ENCODE data around the gene ADGRG1. TPM values are rescaled to one million over a fixed set of nuclear protein-coding genes. Genes with fewer than 3 reads are reported as not detected.

Gene ADGRG1
- total and polyA plus RNA-seq, 2 donors (not counting 1 experiment from before 2014, with no cell fraction given), result 0.20 to 0.61 TPM

GRCh38 chr16:57623251-57624043 is 5.0 kb upstream of the ADGRG1 start:
- Histone ChIP-seq H3K4me1 (ENCODE audit: control insufficient read depth in 2 of 2, insufficient read depth in 2 of 2, low read length in 2 of 2) (no peaks in the 10 kb centered on the region), H3K9me3 (ENCODE audit: control extremely low read depth in 1 of 3, control insufficient read depth in 2 of 3, insufficient read depth in 1 of 3, low read length in 2 of 3) (peaks cover 0 to under 1% (median 0%) of the 10 kb centered on the region in 3 donors), H3K27ac (ENCODE audit: low read length in 2 of 2) (no peak overlapping the region), H3K36me3 (replicated peaks in 1 of 2; ENCODE audit: control extremely low read depth in 1 of 2, control insufficient read depth in 1 of 2, extremely low read depth in 1 of 2, insufficient read depth in 2 of 2, low read length in 1 of 2) (no peaks in the 10 kb centered on the region), H3K9ac (ENCODE audit: low read length) (no peak overlapping the region), H2AFZ (ENCODE audit: insufficient read depth, low read depth, low read length, poor library complexity, severe bottlenecking) (no peak overlapping the region), H3K79me2 (ENCODE audit: control insufficient read depth, insufficient read depth, low read length) (no peaks in the 10 kb centered on the region), H4K20me1 (ENCODE audit: control insufficient read depth, insufficient read depth, low read length, poor library complexity, severe bottlenecking) (no peaks in the 10 kb centered on the region), H3K4me2 (replicated peaks; ENCODE audit: low read depth, low read length, poor library complexity, severe bottlenecking) (no peak overlapping the region), H3K27me3 (replicated peaks in 1 of 4; ENCODE audit: control extremely low read depth in 1 of 4, control insufficient read depth in 3 of 4, insufficient read depth in 4 of 4, low read length in 3 of 4) (peaks cover 0 to 12% (median 2%) of the 10 kb centered on the region in 4 experiments), H3K4me3 (ENCODE audit: control extremely low read depth in 1 of 5, extremely low read depth in 1 of 5, insufficient read depth in 1 of 5, low read depth in 2 of 5, low read length in 4 of 5) (no peak overlapping the region)
- no peak for TF ChIP-seq CTCF (IDR thresholded peaks at IDR 0.05)
- no peak for TF ChIP-seq EZH2 (IDR thresholded peaks at IDR 0.05; ENCODE audit: borderline replicate concordance, insufficient read depth, low read depth, low read length, poor library complexity, severe bottlenecking)
- peaks cover 31% of the 10 kb centered on the region for H3K27me3 Mint-ChIP-seq
- ATAC-seq (ENCODE audit: low read depth) (no peak), DNase-seq (no peak)
- H3K4me3 Mint-ChIP-seq, result no peak overlapping the region
- WGBS (ENCODE audit: insufficient coverage), result 92% methylated on average over 16 of the region's 17 CpGs
- no peak overlapping the region for H3K27ac Mint-ChIP-seq
- no peaks in the 10 kb centered on the region for H3K4me1 Mint-ChIP-seq
- POLR2A ChIA-PET, result no interaction called here
- CTCF ChIA-PET, result no interaction called here
- H3K9me3 Mint-ChIP-seq (ENCODE audit: insufficient read depth), result no peaks in the 10 kb centered on the region
- intact Hi-C loops (cut with micrococcal nuclease), result no loop called here

DNA sequence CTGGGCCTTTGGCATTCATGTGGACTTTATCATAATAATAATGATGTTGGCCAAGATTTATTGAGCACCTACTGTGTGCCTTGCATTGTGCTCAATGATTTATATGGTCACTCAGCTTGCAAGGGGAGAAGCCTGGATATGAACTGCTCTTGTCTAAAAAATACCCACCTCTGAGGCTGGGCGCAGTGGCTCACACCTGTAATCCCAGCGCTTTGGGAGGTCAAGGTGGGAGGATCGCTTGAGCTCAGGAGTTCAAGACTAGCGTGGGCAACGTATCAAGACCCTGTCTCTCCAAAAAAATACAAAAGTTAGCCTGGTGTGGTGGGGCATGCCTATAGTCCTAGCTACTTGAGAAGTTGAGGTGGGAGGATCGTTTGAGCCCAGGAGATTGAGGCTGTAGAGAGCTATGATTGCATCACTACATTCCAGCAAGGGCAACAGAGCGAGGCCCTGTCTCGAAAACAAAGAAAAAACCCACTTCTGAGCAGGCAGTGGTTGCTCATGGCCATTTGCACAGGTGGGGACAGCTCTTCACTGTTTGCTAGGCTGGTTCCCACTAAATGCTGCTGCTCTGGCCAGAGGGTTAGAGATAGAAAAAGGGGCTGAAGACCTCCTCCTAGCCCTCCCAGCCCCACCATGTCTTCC is 4.3 kb upstream of the ADGRG1 start:
- no peak for ATAC-seq (ENCODE audit: low read depth)
- ChIA-PET POLR2A (no interaction called here), CTCF (no interaction called here)
- Mint-ChIP-seq H3K9me3 (ENCODE audit: insufficient read depth) (no peaks in the 10 kb centered on the region), H3K27me3 (peaks cover 38% of the 10 kb centered on the region), H3K4me3 (no peak overlapping the region), H3K27ac (no peak overlapping the region), H3K4me1 (peaks cover 3% of the 10 kb centered on the region)
- no peak overlapping the region for H2AFZ ChIP-seq (ENCODE audit: insufficient read depth, low read depth, low read length, poor library complexity, severe bottlenecking)
- H3K27me3 ChIP-seq (replicated peaks in 1 of 4; ENCODE audit: control extremely low read depth in 1 of 4, control insufficient read depth in 3 of 4, insufficient read depth in 4 of 4, low read length in 3 of 4), result peaks cover 0 to 19% (median 6%) of the 10 kb centered on the region in 4 experiments
- no peaks in the 10 kb centered on the region for H3K36me3 ChIP-seq (replicated peaks in 1 of 2; ENCODE audit: control extremely low read depth in 1 of 2, control insufficient read depth in 1 of 2, extremely low read depth in 1 of 2, insufficient read depth in 2 of 2, low read length in 1 of 2)
- no peak overlapping the region for H3K4me3 ChIP-seq (ENCODE audit: control extremely low read depth in 1 of 5, extremely low read depth in 1 of 5, insufficient read depth in 1 of 5, low read depth in 2 of 5, low read length in 4 of 5)
- H3K9ac ChIP-seq (ENCODE audit: low read length), result no peak overlapping the region
- H3K4me1 ChIP-seq (ENCODE audit: control insufficient read depth in 2 of 2, insufficient read depth in 2 of 2, low read length in 2 of 2), result no peaks in the 10 kb centered on the region
- H3K4me2 ChIP-seq (replicated peaks; ENCODE audit: low read depth, low read length, poor library complexity, severe bottlenecking), result no peak overlapping the region
- H3K9me3 ChIP-seq (ENCODE audit: control extremely low read depth in 1 of 3, control insufficient read depth in 2 of 3, insufficient read depth in 1 of 3, low read length in 2 of 3), result peaks cover 0 to 3% (median 0%) of the 10 kb centered on the region in 3 donors
- 89% methylated on average over 7 of the region's 8 CpGs for WGBS (ENCODE audit: insufficient coverage)
- no peak overlapping the region for H3K27ac ChIP-seq (ENCODE audit: low read length in 2 of 2)
- no peak for DNase-seq
- no peak for TF ChIP-seq CTCF (IDR thresholded peaks at IDR 0.05)
- no peak for TF ChIP-seq EZH2 (IDR thresholded peaks at IDR 0.05; ENCODE audit: borderline replicate concordance, insufficient read depth, low read depth, low read length, poor library complexity, severe bottlenecking)
- no peaks in the 10 kb centered on the region for H4K20me1 ChIP-seq (ENCODE audit: control insufficient read depth, insufficient read depth, low read length, poor library complexity, severe bottlenecking)
- intact Hi-C loops (cut with micrococcal nuclease), result no loop called here
- H3K79me2 ChIP-seq (ENCODE audit: control insufficient read depth, insufficient read depth, low read length), result no peaks in the 10 kb centered on the region

Data from B cell (primary cell).